ENCODE data around the gene STPG4.

DNA sequence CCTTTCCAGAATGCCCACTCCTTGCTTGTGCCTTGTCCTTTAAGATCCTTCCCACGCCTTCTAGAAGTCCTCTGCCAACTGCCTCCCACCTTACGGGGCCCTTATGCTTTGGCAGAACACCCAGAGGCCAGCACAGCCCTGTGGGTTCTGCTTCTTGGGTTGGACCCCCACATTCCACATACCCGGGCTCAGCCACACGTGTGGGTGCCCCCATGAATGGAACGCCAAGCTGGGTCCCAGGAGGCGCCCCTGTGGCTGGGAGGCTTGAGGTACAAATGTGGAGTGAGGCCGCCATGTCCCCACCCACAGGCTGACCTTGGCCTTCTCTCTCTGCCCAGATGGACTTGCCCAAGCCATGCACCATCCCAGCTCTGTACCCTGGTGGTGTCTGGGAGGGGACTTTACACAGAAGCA, 74.2 kb downstream of the STPG4 start:
- no peak for TF ChIP-seq CTCF (IDR thresholded peaks at IDR 0.05; ENCODE audit: low read length)
- no peak for TF ChIP-seq EZH2 (optimal IDR thresholded peaks at IDR 0.05; ENCODE audit: low read depth, low read length)
- no peak for TF ChIP-seq EZH2phosphoT487 (IDR thresholded peaks at IDR 0.05; ENCODE audit: low read length)

All from MM.1S (cell line).